HG03575 (cell line): ENCODE data around the gene IRF2BP2.

ENCODE experiments used
- ATAC-seq: cut with Tn5 transposase; IDR thresholded peaks from one replicate; pipeline ENCODE4 v1.9.1; 2021; ENCODE audit not compliant: unreplicated experiment, insufficient number of reproducible peaks, low FRiP score; ENCODE audit errors: extremely low read depth

The IRF2BP2 gene

DNA sequence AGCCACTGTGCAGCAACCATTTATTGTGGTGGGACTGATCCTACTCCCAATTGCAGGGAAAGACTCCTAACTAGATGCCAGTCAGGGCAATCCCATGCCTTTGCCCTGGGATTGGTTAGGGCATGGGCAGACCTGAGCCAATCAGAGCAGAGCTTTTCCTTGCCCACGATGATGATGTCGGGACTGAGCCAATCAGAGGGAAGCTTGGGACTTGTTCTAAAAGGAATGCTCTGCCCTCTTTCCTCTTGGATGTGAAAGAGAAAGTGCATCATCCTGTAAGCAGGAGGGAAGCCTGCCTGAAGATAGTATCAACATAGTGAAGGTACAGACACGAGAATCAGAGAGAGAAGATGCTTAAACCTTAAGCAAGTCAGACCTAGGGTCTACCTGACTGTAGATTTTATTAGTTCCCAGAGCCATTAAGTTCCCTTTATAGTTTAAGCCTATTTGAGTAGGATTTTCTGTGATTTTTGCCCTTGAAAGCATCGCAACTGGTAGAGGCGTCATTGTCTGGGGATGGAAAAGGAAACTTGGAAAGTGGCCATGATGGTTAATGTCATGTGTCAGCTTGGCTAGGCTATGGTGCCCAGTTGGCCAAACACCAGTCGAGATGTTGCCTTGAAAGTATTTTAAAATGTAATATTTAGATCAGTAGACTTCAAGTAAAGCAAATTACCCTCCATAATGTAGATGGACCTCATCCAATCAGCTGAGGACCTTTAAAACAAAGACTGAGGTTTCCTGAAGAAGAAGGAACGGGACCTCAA lies 19.9 kb downstream of the IRF2BP2 start:
- ATAC-seq: no peak

DNA sequence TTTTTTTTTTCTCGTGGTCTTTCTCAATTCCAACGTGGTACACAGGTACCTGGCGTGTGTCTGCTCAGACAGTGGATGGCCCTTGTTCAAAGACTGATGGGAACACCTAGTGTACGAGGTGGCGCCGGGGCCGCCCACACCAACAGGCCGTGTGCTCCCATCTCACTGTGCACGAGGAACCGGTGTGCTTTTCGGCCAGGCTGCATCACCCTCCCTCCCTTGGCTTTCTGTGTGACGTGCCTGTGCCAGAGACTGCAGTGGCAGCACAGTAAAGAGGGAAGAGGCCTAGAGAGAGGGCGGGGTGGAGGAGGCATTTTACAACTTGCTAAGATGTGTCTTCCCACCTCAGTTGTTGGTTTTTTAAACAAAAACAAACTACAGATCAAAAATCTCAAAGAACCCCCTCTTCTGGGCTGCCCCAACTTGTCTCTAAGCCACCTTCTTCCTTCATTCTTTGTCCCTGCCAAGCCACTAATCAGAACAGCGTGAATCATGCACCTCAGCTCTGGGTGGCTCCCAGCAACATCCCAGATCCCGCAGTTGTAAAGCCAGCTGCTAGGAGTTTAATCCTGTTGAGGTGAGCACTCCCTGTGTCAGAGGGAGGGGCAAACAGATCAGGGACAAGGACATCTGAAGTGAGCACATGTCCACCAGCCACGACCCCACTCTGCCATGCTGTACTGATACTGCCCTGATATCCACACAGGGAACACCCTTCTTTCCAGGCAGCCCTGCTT lies 20.7 kb downstream of the IRF2BP2 start:
- no peak for ATAC-seq

DNA sequence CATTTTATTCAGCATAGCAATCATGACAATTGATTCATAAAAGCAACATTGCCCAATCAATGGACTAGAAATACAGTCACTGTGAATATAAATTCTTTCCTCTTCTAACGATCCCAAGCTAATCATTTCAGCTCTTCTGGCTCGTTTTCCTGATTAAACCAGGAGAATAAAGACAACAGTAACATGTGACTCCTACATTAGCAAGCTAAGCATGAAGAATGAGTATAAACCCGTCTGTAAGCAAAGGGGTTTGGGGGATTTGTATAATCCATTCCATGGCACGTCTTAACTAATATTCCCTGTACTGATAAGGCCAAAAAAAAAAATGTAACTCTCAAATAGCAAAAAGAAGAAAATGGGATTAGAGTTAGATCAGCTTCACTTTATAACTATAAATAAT lies 21.6 kb downstream of the IRF2BP2 start:
- ATAC-seq: no peak

DNA sequence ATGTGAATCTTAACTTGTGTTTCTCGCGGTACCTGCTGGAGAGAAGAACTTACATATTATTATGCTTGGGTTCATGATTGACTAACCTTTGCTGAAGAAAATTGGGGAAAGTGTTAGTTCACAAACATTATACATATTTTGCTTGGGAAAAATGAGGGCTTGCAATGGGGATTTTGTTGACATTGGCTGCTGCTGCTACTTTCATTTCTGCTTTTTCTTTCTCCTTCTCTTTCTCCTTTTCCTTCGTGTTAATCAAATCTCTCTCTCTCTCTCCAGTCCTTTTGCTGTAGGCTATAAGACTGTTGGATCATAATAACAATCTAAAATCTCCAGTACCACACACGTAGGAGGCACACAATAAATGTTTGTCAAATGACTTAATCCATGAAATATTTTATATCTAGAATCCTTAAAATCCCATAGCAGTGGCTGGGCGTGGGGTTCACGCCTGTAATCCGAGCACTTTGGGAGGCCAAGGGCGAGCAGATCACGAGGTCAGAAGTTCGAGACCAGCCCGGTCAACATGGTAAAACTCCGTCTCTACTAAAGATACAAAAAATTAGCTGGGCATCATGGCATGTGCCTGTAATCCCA lies 23.0 kb downstream of the IRF2BP2 start:
- no peak for ATAC-seq

DNA sequence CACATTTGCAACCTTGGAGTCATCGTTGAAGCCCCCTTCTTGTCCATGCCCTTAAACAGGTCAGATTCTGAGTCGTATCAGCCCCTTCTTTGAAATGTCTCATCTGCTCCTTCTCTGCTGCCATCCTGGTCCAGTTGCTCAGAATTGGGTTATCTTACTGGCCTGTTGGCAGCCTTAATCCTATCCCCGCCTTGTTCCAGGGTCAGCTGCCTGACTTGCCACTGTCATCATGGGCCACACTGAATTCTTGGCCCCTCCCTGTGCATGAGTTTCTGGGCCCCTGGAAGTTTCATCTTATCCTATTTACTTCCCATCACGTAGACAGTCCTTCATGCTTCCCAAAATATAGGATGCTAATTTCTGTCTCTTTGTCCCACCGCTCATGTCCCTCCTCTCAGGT lies 23.7 kb downstream of the IRF2BP2 start:
- ATAC-seq: no peak

DNA sequence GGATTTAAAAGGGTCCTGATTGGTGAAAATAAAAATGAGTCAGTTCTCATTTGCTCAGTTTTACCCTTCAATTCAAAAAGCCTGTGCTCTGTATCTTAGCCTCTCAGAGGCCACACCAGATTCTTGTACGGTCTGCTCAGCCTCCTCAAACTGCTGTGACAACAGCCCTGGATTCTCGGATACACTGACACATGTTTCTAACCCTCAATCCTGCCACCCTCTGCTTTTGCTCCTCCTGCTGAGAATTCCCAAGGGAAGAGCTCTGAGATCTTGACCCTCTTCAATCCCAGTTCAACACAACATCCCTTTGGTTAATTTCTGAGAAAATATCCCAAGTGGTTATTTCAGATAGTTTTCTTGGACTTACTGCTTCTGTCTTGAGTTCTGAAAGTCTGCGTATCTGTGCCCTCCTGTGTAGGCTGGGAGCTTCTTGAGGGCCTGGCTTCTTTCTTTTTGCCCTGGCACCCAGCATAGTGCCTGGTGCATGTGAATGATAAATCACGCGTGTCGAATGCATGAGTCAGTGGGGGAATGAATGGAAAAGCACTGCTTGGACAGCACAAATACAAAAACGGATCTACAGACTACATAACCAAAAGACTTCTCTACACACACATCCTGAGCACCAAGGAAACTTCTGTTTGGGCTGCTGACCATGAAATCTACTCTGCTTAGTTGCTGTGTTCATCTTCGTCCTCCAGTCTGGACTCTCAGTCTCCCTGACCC lies 24.5 kb downstream of the IRF2BP2 start:
- no peak for ATAC-seq

DNA sequence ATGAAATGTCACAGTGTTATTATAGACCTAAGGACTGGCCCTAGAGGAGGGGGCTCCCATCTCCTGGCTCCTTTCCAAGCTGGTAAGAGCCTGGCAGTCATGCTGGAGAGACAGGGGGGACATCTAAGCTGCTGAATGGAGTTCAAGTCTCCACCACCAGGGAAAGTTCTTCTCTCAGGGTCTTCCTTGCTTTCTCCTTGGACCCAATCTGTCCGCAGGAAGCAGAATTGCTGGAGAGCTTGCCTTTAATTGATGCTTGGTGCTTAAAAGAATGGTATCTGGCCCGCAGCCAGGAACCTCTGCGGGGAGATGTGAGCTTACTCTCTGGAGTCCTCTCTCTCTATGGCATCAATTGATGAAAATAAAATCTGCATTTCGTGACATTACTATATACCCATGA lies 25.1 kb downstream of the IRF2BP2 start:
- ATAC-seq: no peak

DNA sequence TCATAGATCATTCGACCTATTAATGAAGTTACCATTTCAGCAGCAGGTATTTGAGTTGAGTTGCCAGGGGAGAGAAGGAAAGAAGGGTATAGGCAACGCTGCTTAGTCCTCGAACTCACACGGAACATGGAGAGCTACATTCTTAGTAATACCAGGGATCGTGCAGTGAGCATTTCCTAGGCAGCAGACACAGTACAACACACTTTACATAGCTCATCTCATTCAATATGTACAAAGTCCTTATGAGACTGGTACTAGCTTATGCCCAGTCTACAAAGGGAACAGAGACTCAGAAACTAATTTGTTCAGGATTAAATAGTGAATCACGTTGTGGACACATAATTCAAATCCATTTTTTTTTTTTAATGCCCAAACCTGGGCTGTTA lies 25.6 kb downstream of the IRF2BP2 start:
- ATAC-seq: no peak

DNA sequence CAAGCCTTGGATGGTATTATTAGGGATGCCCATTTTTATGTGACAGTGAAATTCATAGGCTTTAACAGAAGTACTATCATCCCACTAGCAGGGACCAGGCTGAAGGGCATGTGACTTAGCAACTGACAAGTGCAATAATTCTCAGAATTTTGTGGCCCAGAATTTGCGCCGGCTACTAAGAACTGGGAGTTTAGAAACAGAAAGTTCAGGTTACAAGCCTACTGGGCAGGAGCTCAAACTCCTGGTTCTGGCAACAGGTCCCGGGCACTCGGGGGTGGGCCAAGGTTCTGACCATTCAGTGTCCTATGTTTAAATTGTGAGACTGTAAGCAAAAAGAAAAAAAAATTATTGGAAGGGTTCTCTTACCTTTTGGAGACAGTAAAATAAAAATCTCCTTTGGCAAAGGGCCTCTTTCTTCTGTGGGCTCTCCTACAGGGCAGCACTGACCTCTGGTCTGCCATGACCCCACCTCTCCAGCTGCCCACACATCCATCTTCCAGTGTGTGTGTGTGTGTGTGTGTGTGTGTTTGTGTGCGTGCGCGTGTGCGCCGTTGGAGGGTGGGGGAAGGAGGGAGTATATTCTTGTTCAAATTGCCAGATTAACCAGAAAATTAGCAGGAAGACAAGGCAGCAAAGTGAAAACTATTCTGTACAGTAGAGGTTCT lies 26.1 kb downstream of the IRF2BP2 start:
- no peak for ATAC-seq

DNA sequence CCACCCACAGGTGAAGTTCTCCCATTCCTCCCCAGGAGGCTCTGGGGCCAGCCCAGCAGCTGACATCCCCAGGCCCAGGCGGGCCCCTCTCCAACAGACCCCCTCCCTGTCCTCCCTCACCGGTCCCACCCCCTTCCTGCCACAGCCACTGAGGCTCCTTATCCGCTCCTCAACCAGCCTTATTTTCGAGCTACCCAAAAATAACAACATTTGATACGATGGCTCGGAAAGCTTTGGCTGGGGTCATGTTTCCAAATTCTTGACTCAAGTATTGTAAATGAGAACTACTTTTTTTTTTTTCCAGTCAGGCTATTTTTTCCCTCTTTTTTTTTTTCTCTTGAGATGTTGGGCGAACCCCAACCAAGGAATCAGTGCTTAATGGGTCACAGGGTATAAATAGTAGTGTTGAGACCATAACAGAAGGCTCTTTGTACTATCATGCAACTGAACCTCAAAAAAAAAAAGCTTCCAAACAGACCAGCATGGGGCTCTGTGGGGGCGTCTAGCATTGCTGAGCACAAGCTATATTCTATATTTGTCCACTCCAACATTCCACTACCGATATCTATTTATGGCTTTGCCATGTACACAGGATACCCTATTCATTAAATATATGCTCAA lies 27.2 kb downstream of the IRF2BP2 start:
- ATAC-seq: no peak

DNA sequence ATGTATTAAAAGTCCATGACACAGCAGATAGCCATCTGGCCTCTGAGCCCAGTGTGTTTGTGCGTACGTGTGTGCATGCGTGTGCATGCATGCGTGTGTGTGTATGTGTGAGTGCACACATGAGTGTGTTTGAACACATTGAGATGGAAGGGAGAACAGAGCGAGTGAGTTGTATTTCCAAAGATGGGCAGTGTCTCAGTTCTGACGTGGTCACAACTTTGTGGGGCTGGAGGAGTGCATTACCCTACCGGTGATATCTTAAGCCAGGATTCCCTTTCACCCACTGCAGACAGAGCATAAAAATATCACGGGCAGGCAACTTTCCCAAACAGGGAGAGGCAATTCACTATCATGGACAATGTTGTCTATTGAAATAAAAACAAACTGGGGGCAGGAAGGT lies 27.8 kb downstream of the IRF2BP2 start:
- ATAC-seq: no peak

DNA sequence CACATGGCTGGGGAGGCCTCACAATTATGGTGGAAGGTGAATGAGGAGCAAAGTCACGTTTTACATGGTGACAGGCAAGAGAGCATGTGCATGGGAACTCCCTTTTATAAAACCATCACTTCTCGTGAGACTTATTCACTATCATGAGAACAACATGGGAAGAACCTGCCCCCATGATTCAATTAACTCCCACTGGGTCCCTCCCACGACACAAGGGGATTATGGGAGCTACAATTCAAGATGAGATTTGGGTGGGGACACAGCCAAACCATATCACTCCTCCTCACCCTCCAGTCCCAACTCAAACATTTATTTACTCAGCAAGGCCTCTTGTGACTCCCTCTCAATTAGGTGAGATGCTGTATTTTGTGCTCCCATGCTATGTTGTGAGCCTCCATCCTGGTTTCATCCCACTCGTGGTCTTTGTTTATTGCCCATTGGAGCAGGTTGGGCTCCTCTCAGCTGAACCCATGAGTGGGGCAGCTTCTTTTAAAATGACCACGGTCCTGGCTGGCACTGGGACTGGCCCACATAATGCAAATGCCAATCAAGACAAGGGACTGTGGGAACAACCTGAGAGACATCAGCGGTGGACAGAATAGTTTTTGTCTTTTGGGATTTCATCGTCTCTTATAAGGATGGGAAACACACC lies 28.8 kb downstream of the IRF2BP2 start:
- ATAC-seq: no peak

DNA sequence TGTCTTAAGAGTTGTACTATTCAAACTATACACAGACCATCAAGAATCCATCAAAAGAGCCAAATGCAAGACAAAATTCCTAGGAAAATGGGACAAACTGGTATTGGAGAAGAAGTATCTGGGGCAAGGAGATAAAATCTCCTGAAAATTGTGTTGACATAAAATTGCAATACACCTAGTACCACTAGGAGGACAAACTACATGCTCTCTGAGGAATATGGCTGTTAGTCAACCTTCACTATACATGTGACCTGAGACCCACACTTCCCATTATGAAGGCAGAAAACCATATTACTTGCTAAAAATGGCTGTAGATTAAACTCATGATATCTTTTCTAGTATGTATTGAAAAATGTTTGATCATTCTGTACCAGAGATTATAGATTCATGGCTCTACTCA lies 30.0 kb downstream of the IRF2BP2 start:
- ATAC-seq: no peak

DNA sequence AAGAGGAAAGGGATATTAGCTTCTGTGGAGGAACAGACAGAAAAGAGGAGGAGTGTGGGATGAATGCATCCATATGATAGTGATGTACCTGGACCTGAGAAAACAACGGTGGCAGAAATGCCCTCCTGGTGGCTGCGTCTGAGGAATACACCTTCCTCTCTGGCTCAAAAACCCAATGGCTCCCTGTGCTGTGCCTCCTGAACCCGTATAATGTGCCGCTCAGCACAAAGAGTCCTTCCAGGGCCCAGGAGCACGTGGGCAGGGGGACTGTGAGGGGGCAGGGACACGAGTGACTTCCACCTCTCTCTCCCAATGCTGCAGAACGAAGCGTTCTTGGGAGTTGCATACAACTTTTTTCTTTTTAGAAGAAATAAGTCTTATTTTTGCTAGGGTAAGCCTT lies 31.2 kb downstream of the IRF2BP2 start:
- no peak for ATAC-seq

DNA sequence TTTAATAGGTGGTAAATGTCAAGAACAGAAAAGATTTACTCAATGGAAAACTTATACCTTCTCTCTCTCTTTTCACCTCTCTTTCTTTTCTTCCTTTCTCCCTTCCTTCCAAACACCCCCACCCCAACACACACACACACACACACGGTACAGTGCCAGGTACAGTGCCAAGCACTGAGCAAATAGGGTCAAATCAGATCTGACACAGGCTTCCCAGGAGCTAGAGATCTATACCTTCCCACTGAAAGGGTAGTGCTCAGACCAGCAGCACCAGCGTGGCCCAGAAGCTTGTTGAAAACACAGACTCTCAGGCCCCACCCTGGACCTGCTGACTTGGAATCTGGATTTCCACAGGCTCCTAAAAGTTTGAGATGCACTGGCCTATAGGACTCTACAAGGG lies 31.9 kb downstream of the IRF2BP2 start:
- no peak for ATAC-seq

DNA sequence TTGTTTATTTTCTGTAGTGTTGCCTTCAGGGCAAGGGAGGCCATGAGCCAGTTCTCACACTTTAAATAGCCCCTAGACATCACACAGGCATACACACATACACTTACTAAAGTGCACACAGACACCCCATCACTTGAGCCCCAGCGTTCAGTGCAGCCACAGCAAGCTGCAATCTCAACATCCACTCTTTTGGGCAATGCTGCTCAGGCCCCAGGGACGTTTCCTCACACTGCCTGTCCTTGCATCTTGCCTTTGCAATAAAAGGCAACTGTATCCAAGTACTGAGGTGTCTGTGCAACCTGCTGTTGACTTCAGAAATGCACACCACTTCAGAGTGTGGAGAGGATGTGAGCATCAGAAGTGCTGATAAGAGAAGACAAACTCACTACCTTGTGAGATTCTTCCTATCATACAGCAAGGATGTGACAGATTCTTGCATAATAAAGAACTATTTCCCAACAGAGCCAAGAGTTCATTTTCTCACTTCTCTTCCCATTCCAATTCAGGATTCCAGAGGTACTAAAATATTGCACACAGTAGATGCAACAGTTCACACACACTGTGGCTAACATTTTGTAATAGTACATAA lies 36.2 kb downstream of the IRF2BP2 start:
- ATAC-seq: no peak

DNA sequence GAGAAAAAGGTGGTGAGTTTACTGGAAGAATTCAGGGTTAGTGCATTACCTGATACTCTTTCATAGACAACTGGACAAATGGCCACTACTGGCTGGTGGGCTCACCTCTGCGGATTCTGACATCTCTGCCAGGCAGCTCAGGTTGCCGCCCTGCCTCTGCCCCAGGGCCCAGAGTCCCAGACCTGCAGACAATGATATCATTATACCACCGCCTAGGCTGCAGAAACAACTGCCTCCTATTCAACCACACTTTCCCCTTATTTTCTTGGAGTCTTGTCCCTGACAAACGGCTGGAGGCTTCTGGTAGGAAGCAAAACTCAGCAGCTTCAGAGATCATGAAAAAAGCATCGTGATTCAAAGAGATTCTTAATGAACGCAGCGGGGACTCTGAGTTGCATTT lies 37.0 kb downstream of the IRF2BP2 start:
- ATAC-seq: no peak

DNA sequence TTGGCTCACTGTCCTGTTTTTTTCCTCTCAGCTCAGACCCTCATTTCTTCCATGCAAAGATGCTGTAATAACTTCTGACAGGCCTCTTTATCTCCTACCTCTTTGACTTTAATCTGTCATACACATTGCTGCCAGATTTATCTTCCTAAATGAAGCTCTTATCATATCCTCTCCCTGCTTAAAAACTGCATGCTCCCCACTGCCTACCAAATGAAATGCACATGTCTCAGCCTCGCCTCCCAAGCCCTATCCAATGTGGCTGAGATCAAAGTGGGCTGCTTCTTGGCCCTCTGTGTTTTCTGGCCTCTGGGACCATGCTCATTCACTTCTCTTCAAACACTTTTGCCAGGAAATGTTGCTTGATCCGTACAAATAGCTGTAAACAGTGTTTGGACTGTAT lies 38.3 kb downstream of the IRF2BP2 start:
- ATAC-seq: no peak
